ENCODE measurements around the gene PAPOLA. TPM values are rescaled to one million over a fixed set of nuclear protein-coding genes. Genes with fewer than 3 reads are reported as not detected.

PAPOLA gene
- total RNA-seq, 2 donors from 2014 or later, result 195 to 220 TPM

GRCh38 chr14:96574633-96575632 lies 72.8 kb downstream of the PAPOLA start:
- Mint-ChIP-seq H3K9me3 (no peaks in the 10 kb centered on the region), H3K36me3 (no peaks in the 10 kb centered on the region), H3K27ac (no peak overlapping the region)
- DNase-seq (ENCODE audit: low spot score in 2 of 2), result no peak
- ATAC-seq, result no peak

- peak overlapping the region in 1 of 2 donors; percentile 75 for H3K27ac Mint-ChIP-seq
- no peak for DNase-seq (ENCODE audit: low spot score in 2 of 2)
- ATAC-seq, result peak in 1 of 2 donors; percentile 32
- H3K9me3 Mint-ChIP-seq, result no peaks in the 10 kb centered on the region
- no peaks in the 10 kb centered on the region for H3K36me3 Mint-ChIP-seq
Observed at GRCh38 chr14:96576359-96576758, 74.2 kb downstream of the PAPOLA start.

DNA sequence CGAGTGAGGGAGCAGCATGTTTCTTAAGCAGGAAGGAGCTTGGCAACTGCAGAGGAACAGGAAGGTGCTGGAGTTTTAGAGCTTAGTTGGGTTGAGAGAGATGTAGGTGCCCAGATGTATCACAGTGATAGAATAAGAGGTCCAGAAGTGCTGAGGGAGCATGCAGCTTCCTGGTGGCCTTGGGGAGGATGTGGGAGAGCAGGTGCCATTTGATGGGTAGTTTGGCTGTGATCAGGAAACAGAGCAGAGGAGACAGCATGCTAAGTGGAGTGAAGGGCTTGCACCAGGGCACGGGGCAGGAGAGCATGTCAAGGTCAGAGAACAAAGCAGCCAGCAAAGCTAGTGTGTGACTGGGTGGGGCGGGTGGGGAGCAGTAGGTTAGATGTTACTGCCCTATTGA lies 74.8 kb downstream of the PAPOLA start:
- Mint-ChIP-seq H3K36me3 (no peaks in the 10 kb centered on the region), H3K9me3 (no peaks in the 10 kb centered on the region), H3K27ac (peak overlapping the region in 1 of 2 donors; percentile 22)
- ATAC-seq (no peak), DNase-seq (ENCODE audit: low spot score in 2 of 2) (no peak)

- H3K27ac Mint-ChIP-seq, result no peak overlapping the region
- ATAC-seq (no peak), DNase-seq (ENCODE audit: low spot score in 2 of 2) (no peak)
- no peaks in the 10 kb centered on the region for H3K9me3 Mint-ChIP-seq
- H3K36me3 Mint-ChIP-seq, result no peaks in the 10 kb centered on the region
Observed at GRCh38 chr14:96578619-96579018, 76.4 kb downstream of the PAPOLA start.

- ATAC-seq (no peak), DNase-seq (ENCODE audit: low spot score in 2 of 2) (no peak)
- Mint-ChIP-seq H3K36me3 (no peaks in the 10 kb centered on the region), H3K27ac (no peak overlapping the region), H3K9me3 (no peaks in the 10 kb centered on the region)
Observed at GRCh38 chr14:96579358-96579757, 77.2 kb downstream of the PAPOLA start.

GRCh38 chr14:96579855-96580254 lies 77.7 kb downstream of the PAPOLA start:
- Mint-ChIP-seq H3K27ac (no peak overlapping the region), H3K9me3 (no peaks in the 10 kb centered on the region), H3K36me3 (no peaks in the 10 kb centered on the region)
- ATAC-seq (no peak), DNase-seq (ENCODE audit: low spot score in 2 of 2) (no peak)

DNA sequence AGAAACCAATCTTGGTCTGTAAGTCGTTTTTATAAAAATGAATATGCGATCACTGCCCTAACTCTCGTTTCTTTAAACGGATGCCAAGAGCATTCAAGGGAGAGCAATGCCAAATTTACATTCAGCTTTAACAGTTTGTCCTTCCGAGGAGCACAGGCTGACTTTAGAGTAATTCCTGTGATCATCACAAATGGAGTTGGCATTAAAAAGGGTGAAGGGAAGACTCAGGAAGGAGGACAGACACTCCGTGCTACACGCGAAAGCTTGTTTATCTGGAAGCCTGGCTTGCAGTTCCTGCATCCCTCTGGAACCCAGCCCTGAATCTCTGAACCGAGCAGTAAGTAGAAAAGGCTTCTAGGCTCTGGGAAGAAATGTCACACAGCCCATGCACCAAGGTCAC lies 78.4 kb downstream of the PAPOLA start:
- ATAC-seq (no peak), DNase-seq (ENCODE audit: low spot score in 2 of 2) (no peak)
- H3K27ac Mint-ChIP-seq, result no peak overlapping the region
- H3K36me3 Mint-ChIP-seq, result no peaks in the 10 kb centered on the region
- H3K9me3 Mint-ChIP-seq, result no peaks in the 10 kb centered on the region

- no peaks in the 10 kb centered on the region for H3K36me3 Mint-ChIP-seq
- DNase-seq (ENCODE audit: low spot score in 2 of 2) (no peak), ATAC-seq (no peak)
- H3K9me3 Mint-ChIP-seq, result no peaks in the 10 kb centered on the region
- no peak overlapping the region for H3K27ac Mint-ChIP-seq
Observed at GRCh38 chr14:96581026-96581425, 78.8 kb downstream of the PAPOLA start.

GRCh38 chr14:96581902-96582301 lies 79.7 kb downstream of the PAPOLA start:
- Mint-ChIP-seq H3K9me3 (no peaks in the 10 kb centered on the region), H3K27ac (no peak overlapping the region), H3K36me3 (no peaks in the 10 kb centered on the region)
- no peak for ATAC-seq
- no peak for DNase-seq (ENCODE audit: low spot score in 2 of 2)

DNA sequence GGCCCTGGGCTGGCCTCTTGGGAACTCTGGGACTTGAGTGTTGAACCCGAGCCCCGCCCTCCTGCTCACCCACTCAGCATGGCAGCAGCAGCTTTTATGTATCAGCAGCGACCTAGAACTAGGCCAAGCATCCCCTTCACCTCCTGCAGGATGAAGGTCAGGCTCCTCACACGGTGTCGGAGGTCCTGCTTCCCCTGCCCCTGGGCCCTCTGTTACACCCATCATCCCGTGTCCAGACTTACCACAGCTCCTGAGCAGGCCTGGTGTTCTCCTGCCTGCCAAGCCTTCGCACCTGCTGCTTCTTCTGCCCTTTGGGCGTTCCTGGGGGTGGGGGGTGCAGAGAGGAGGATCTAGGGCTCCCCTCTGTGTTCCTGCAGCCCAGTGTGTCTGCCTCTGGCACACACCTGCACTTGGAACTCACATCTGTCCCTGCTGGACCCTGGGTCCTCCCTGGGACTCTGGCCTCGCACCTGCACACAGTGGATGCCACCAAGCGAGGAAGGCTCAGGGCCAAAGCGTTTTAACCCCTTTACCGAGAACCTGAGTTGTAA lies 80.3 kb downstream of the PAPOLA start:
- Mint-ChIP-seq H3K36me3 (no peaks in the 10 kb centered on the region), H3K27ac (no peak overlapping the region), H3K9me3 (no peaks in the 10 kb centered on the region)
- no peak for ATAC-seq
- no peak for DNase-seq (ENCODE audit: low spot score in 2 of 2)

GRCh38 chr14:96582995-96583394 lies 80.8 kb downstream of the PAPOLA start:
- no peaks in the 10 kb centered on the region for H3K36me3 Mint-ChIP-seq
- no peak for ATAC-seq
- H3K27ac Mint-ChIP-seq, result no peak overlapping the region
- no peak for DNase-seq (ENCODE audit: low spot score in 2 of 2)
- no peaks in the 10 kb centered on the region for H3K9me3 Mint-ChIP-seq

DNA sequence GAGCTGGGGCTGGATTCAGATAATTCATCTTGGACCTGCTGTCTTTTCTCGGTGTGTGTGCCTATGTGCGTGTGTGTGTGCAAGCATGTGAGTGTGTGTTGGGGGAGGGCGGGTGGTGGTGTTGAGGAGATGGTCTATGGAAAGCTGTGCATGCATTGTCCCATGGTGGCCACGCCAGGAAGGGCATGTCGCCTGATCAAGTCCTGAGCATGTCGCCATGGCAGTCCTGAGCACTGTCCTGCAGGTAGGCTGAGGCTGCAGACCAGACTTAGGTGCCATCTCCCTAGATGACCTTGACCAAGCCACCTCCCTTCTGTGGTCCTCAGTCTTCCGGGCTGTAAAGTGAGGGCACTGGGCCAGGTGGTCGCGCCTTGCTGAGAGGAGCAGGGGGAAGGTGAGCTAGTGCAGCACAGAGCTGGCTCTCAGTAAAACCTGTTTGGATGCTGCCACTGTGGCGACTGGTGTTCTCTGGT lies 81.4 kb downstream of the PAPOLA start:
- no peaks in the 10 kb centered on the region for H3K36me3 Mint-ChIP-seq
- DNase-seq (ENCODE audit: low spot score in 2 of 2) (no peak), ATAC-seq (no peak)
- no peaks in the 10 kb centered on the region for H3K9me3 Mint-ChIP-seq
- no peak overlapping the region for H3K27ac Mint-ChIP-seq

DNA sequence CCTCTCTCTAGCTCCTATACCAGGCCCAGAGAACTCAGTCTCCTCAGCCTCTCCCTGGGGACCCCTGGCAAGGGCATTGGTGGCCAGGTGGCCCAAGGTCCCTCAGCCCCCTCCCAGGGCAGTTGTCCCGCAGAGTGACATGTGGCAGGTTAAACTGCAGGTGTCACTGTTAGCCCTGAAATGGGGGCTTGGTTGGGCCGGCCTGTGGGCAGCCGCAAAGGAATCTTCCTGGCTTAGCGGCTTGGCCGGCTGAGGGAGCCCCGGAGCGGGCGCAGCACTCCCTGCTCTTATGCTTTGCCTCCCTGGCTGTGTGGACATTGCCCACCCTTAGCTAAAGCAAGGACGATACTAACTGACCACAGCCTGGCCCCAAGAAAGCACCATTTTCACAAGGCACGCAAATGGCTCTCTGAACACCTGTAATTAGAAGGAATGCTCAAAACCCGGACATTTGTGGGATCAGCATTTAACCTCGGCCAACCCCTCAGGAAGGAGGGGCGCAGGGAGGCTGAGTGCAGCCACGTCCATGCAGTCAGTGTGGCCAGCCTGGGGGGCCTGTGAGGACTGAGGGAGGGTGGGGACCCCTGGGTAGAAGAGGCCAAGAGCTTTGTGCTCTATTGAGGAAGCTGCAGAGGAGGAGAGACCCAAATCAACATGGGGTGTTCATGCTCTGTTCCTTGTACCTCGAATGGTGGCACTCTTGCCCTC lies 82.2 kb downstream of the PAPOLA start:
- Mint-ChIP-seq H3K36me3 (no peaks in the 10 kb centered on the region), H3K9me3 (no peaks in the 10 kb centered on the region)
- peak in 1 of 2 donors; percentile 52 for DNase-seq (ENCODE audit: low spot score in 2 of 2)

GRCh38 chr14:96584907-96585671 lies 82.9 kb downstream of the PAPOLA start:
- no peaks in the 10 kb centered on the region for H3K36me3 Mint-ChIP-seq
- H3K9me3 Mint-ChIP-seq, result no peaks in the 10 kb centered on the region
- no peak overlapping the region for H3K27ac Mint-ChIP-seq
- no peak for DNase-seq (ENCODE audit: low spot score in 2 of 2)
- no peak for ATAC-seq

More for the DNA sequence above, 82.2 kb downstream of the PAPOLA start:
- no peak overlapping the region for H3K27ac Mint-ChIP-seq
- ATAC-seq, result peak; percentile 72

DNA sequence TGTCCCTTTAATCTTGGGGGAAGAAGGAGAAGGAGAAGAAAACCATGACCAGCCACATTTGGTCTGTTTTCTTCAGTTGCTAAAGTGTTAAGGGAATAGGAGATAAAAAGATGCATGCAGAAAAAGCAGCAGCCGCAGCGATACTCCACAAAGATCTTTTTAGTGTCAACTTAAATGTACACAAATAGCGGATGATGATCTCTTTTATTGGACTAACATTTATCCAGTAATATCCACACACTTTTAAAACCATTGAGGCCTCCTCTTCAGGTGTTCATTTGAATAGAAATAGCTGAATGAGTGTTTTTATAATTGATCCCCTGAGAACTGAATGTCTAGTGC lies 83.5 kb downstream of the PAPOLA start:
- ATAC-seq (no peak), DNase-seq (ENCODE audit: low spot score in 2 of 2) (no peak)
- H3K9me3 Mint-ChIP-seq, result no peaks in the 10 kb centered on the region
- H3K36me3 Mint-ChIP-seq, result no peaks in the 10 kb centered on the region
- no peak overlapping the region for H3K27ac Mint-ChIP-seq

- no peak for DNase-seq (ENCODE audit: low spot score in 2 of 2)
- Mint-ChIP-seq H3K9me3 (no peaks in the 10 kb centered on the region), H3K27ac (no peak overlapping the region), H3K36me3 (no peaks in the 10 kb centered on the region)
- ATAC-seq, result no peak
Observed at GRCh38 chr14:96586056-96586455, 83.9 kb downstream of the PAPOLA start.
